K562 (cell line): ENCODE measurements around the gene ANKRD12. TPM values are rescaled to one million over a fixed set of nuclear protein-coding genes. Genes with fewer than 3 reads are reported as not detected.

Experiments
- ATAC-seq: fragments of 200-7000 bp; cut with Tn5 transposase; 3 replicates; pipeline ENCODE4 v1.9.1; 2020; ENCODE audit warnings: moderate library complexity
- BruUV-seq: library from RNA; stranded (reverse); fragments of 400-500 nt; replicated peaks from 2 replicates; lab custom pipeline; 2021; lab: Mats Ljungman, UMichigan
- CTCF ChIA-PET: fragments of 300-600 bp; formaldehyde crosslinking; extraction: SDS; loops from one replicate; lab custom pipeline; 2021; ENCODE audit warnings: low intra/inter-chr PET ratio; lab: Yijun Ruan, JAX
- POLR2A ChIA-PET: fragments of 300-600, 350-650 bp; sonication (Branson Sonifier 250); formaldehyde crosslinking; extraction: SDS; loops from one replicate; lab custom pipeline; 2021; ENCODE audit warnings: antibody characterized with exemption, inconsistent platforms; lab: Yijun Ruan, JAX
- DNase-seq, 4 experiments: peaks; one replicate each; pipeline versions ENCODE4 v3.0.0 to v3.0.0-alpha.2; 2011 to 2018; ENCODE audit warnings: low spot score in 3 of 4, mixed read lengths in 3 of 4; ENCODE audit errors: extremely low read depth in 1 of 4
- FAIRE-seq: peaks from 2 replicates; lab custom pipeline; 2011; peaks lifted over from hg19 to GRCh38; lab: Jason Lieb, UNC
- H2AFZ ChIP-seq: 2 replicates; pipeline ENCODE4 v1.6.0; 2011; ENCODE audit warnings: low read depth, low read length, control low read depth, inconsistent platforms
- H3K27ac ChIP-seq: fragments of 200-600 bp; 3 replicates; pipeline ENCODE4 v1.8.0; 2011; ENCODE audit warnings: low read depth, mild to moderate bottlenecking, control low read depth, inconsistent platforms, low read length, moderate library complexity, mixed read lengths; ENCODE audit errors: extremely low read depth
- H3K27me3 ChIP-seq, 2 experiments: fragments of 300-600 bp in 1 of 2; 2 replicates in 1 of 2; 3 replicates in 1 of 2; pipeline versions ENCODE4 v1.6.0 to v1.8.0; 2011; ENCODE audit warnings: inconsistent platforms in 2 of 2, low read length in 2 of 2, mild to moderate bottlenecking in 1 of 2, mixed read lengths in 1 of 2, moderate library complexity in 1 of 2; ENCODE audit not compliant: control insufficient read depth in 2 of 2, insufficient read depth in 2 of 2
- H3K36me3 ChIP-seq: fragments of 300-600 bp; 3 replicates; pipeline ENCODE4 v1.8.0; 2011; ENCODE audit warnings: mild to moderate bottlenecking, low read length, inconsistent platforms; ENCODE audit not compliant: control insufficient read depth, insufficient read depth
- H3K4me1 ChIP-seq, 2 experiments: fragments of 200-600 bp in 1 of 2; replicated peaks in 1 of 2; 2 replicates in 1 of 2; 3 replicates in 1 of 2; pipeline versions ENCODE4 v1.5.1 to v1.8.0; 2011; ENCODE audit warnings: inconsistent platforms in 2 of 2, low read length in 2 of 2, mild to moderate bottlenecking in 1 of 2, mixed read lengths in 1 of 2, moderate library complexity in 1 of 2; ENCODE audit not compliant: control insufficient read depth in 2 of 2, insufficient read depth in 2 of 2
- H3K4me2 ChIP-seq: 2 replicates; pipeline ENCODE4 v1.6.1; 2011; ENCODE audit warnings: low read length, control low read depth, inconsistent platforms, mixed read lengths; ENCODE audit not compliant: insufficient read depth
- H3K4me3 ChIP-seq: fragments of 200-600 bp; sonication (generic), shearing (Covaris generic); 2 replicates; pipeline ENCODE4 v1.5.1; 2016; ENCODE audit warnings: control low read depth, inconsistent platforms
- H3K79me2 ChIP-seq: fragments of 200-600 bp; 3 replicates; pipeline ENCODE4 v1.8.0; 2011; ENCODE audit warnings: low read length, inconsistent platforms; ENCODE audit not compliant: control insufficient read depth, insufficient read depth
- H3K9ac ChIP-seq, 2 experiments: 2 replicates each; pipeline versions ENCODE4 v1.6.0 to v1.6.1; 2011; ENCODE audit warnings: low read depth in 2 of 2, low read length in 2 of 2, control low read depth in 1 of 2, inconsistent platforms in 1 of 2, mild to moderate bottlenecking in 1 of 2, mixed read lengths in 1 of 2; ENCODE audit not compliant: insufficient read depth in 1 of 2
- H3K9me1 ChIP-seq: one replicate; pipeline ENCODE4 v1.6.0; 2011; ENCODE audit warnings: inconsistent platforms, mild to moderate bottlenecking, low read length, moderate library complexity; ENCODE audit not compliant: control insufficient read depth, insufficient read depth
- H3K9me3 ChIP-seq: replicated peaks from 2 replicates; pipeline ENCODE4 v1.5.1; 2011; ENCODE audit warnings: low read depth, low read length, inconsistent platforms; ENCODE audit not compliant: control insufficient read depth, insufficient read depth
- H4K20me1 ChIP-seq: replicated peaks from 2 replicates; pipeline ENCODE4 v1.6.1; 2011; ENCODE audit warnings: low read length, inconsistent platforms, mixed read lengths; ENCODE audit not compliant: control insufficient read depth, insufficient read depth
- DACH1 ChIP-seq: fragments of 450-650 bp; IDR thresholded peaks from 2 replicates; pipeline ENCODE4 v1.6.1; 2018; ENCODE audit not compliant: partially characterized antibody
- DEAF1 ChIP-seq: fragments of 450-650 bp; formaldehyde crosslinking; IDR thresholded peaks from 2 replicates; pipeline ENCODE4 v1.4.0; 2020; ENCODE audit warnings: mild to moderate bottlenecking, moderate library complexity
- JUND ChIP-seq, 2 experiments: IDR thresholded peaks; 2 replicates in 1 of 2; 3 replicates in 1 of 2; pipeline ENCODE4 v1.6.1; 2011; ENCODE audit warnings: borderline replicate concordance in 2 of 2, low read depth in 2 of 2, low read length in 2 of 2, improper control_type of control experiment in 1 of 2, missing biosample characterization in 1 of 2, missing genetic modification characterization in 1 of 2, missing genetic modification reagents in 1 of 2
- KDM1A ChIP-seq, 2 experiments: fragments of 450-650 bp; IDR thresholded peaks; 2 replicates each; pipeline ENCODE4 v1.6.1; 2016; ENCODE audit warnings: mild to moderate bottlenecking in 2 of 2
- MEIS2 ChIP-seq: fragments of 450-650 bp; IDR thresholded peaks from 2 replicates; pipeline ENCODE4 v1.6.1; 2014; ENCODE audit warnings: mild to moderate bottlenecking; ENCODE audit not compliant: partially characterized antibody
- NFXL1 ChIP-seq: fragments of 450-650 bp; formaldehyde crosslinking; IDR thresholded peaks from 2 replicates; pipeline ENCODE4 v1.4.0; 2021; ENCODE audit warnings: mild to moderate bottlenecking
- PBX2 ChIP-seq, 2 experiments: IDR thresholded peaks in 1 of 2; conservative IDR thresholded peaks in 1 of 2; 2 replicates each; pipeline ENCODE4 v1.6.1; 2016; ENCODE audit warnings: low read depth in 2 of 2, mild to moderate bottlenecking in 1 of 2, missing compliant biosample characterization in 1 of 2, missing genetic modification characterization in 1 of 2, moderate library complexity in 1 of 2
- PKNOX1 ChIP-seq: fragments of 450-650 bp; IDR thresholded peaks from 2 replicates; pipeline ENCODE4 v1.6.1; 2016
- RBFOX2 ChIP-seq: fragments of 200-400 bp; formaldehyde crosslinking; IDR thresholded peaks from 2 replicates; pipeline ENCODE4 v1.6.1; 2017; ENCODE audit warnings: low read depth, mild to moderate bottlenecking, low read length, moderate library complexity
- SOX6 ChIP-seq: fragments of 450-650 bp; IDR thresholded peaks from 2 replicates; pipeline ENCODE4 v1.6.1; 2014; ENCODE audit warnings: mild to moderate bottlenecking
- TBL1XR1 ChIP-seq, 2 experiments: IDR thresholded peaks; 2 replicates each; pipeline ENCODE4 v1.6.1; 2012; ENCODE audit warnings: improper control_type of control experiment in 2 of 2, low read length in 2 of 2, mild to moderate bottlenecking in 1 of 2
- TCF3 ChIP-seq: sonication (generic); formaldehyde crosslinking; IDR thresholded peaks from 2 replicates; pipeline ENCODE4 v1.4.0; 2020; ENCODE audit warnings: mild to moderate bottlenecking, missing genetic modification reagents
- ZBED1 ChIP-seq: IDR thresholded peaks from 2 replicates; pipeline ENCODE4 v1.6.1; 2014
- ZBTB7A ChIP-seq: IDR thresholded peaks from 2 replicates; pipeline ENCODE4 v1.6.1; 2011; ENCODE audit warnings: low read depth, mild to moderate bottlenecking, low read length, moderate library complexity, borderline replicate concordance; ENCODE audit not compliant: control insufficient read depth
- ZNF165 ChIP-seq: fragments of 250-450 bp; sonication (Bioruptor Pico); IDR thresholded peaks from 2 replicates; pipeline ENCODE4 v1.4.0; 2020; ENCODE audit warnings: borderline replicate concordance
- ZNF316 ChIP-seq: fragments of 450-650 bp; IDR thresholded peaks from 2 replicates; pipeline ENCODE4 v1.6.1; 2016
- WGBS: fragments of 100-300 bp; shearing (Covaris generic); methylation state at CpG from one replicate; pipeline ENCODE4 v1.1.6; 2016; ENCODE audit warnings: low coverage, mixed read lengths; ENCODE audit not compliant: insufficient coverage; ENCODE audit errors: missing lambda C conversion rate; 5-methylcytosine and 5-hydroxymethylcytosine counted together
- in situ Hi-C: fragments of 300-500 bp; cut with MboI; formaldehyde crosslinking; loops from 4 replicates; pipeline ENCODE4 v1.15.0; 2018; ENCODE audit warnings: inconsistent platforms, mixed read lengths
- intact Hi-C: fragments of 100-400 bp; cut with micrococcal nuclease; formaldehyde crosslinking; loops from 2 replicates; pipeline ENCODE4 v1.14.2; 2022
- polyA plus RNA-seq, 8 experiments: library from polyadenylated mRNA; depleted of rRNA in 4 of 8; stranded (reverse) in 5 of 8; unstranded in 3 of 8; fragments of >200 nt; fragmentation: Nextera tagmentation in 2 of 8; fragmentation: Illumina TruSeq in 1 of 8; extraction: Ambion mirVana in 2 of 8; extraction: Trizol in 1 of 8; gene quantifications; 2 replicates each; pipeline versions ENCODE4 v1.2.1 to v1.2.3, GENCODE V29; 2011 to 2014; ENCODE audit warnings: inconsistent platforms in 1 of 8, missing spikeins in 1 of 8
- total RNA-seq, 7 experiments: library from RNA; depleted of rRNA in 6 of 7; stranded (reverse); fragments of >200 nt in 6 of 7; fragmentation: Illumina TruSeq in 2 of 7; extraction: Trizol in 2 of 7; gene quantifications; 2 replicates each; pipeline versions ENCODE4 v1.2.1 to v1.2.3, GENCODE V29; 2011 to 2021; ENCODE audit warnings: low replicate concordance in 1 of 7

Gene ANKRD12
- total and polyA plus RNA-seq, 9 of the 15 experiments (the other 6 are each of a cell fraction or from before 2014, with no cell fraction given) = 6.6 to 28.2 (median 16.0) TPM

- Histone ChIP-seq H3K79me2 (peaks cover 100% of the 10 kb centered on the region), H2AFZ (no peak overlapping the region), H3K4me1 (peaks cover 3 to 29% of the 10 kb centered on the region in 2 experiments; a peak in 4 of 5 replicates), H3K9me1 (no peaks in the 10 kb centered on the region), H3K9ac (peak overlapping the region in 1 of 2 experiments; percentile 82; a peak in 2 of 4 replicates), H3K36me3 (peaks cover 79% of the 10 kb centered on the region), H3K4me3 (peak overlapping the region; percentile 4; the same call in 1 of the 2 replicates), H3K9me3 (no peaks in the 10 kb centered on the region), H3K27ac (peak overlapping the region; percentile 18; the same call in 2 of the 3 replicates), H4K20me1 (peaks cover 34% of the 10 kb centered on the region), H3K4me2 (peak overlapping the region; percentile 84), H3K27me3 (no peaks in the 10 kb centered on the region)
- FAIRE-seq = no peak
- DNase-seq = no peak
- in situ Hi-C loops (no loop called here), intact Hi-C loops (no loop called here)
- BruUV-seq = no TSS peak
- ATAC-seq = no peak
- POLR2A ChIA-PET = interaction anchor here (0.6 to 4.6 kb wide), 3 partner anchors 7 to 67 kb away, joined by 3 to 53 read pairs (median 10); no protein-coding TSS in a partner anchor
- WGBS = 21% methylated on average over 4 of the region's 4 CpGs
- CTCF ChIA-PET = no interaction called here
- TF ChIP-seq NFXL1 (CRISPR knock-in tag) = no peak
- peak; percentile 42 for TF ChIP-seq SOX6
- TF ChIP-seq KDM1A (IDR thresholded peaks at IDR 0.05) = peak in 1 of 2 experiments; percentile 28; a peak in 1 of 4 replicates
- TF ChIP-seq MEIS2 = peak; percentile 51
- TF ChIP-seq ZNF316 = 0 out of 2 replicates have a peak, but pooled peaks have one; percentile 20
- TF ChIP-seq JUND (IDR thresholded peaks at IDR 0.05; ENCODE audit: borderline replicate concordance, low read depth, low read length) = no peak
- no peak for TF ChIP-seq JUND (tag; IDR thresholded peaks at IDR 0.05; ENCODE audit: borderline replicate concordance, low read depth, low read length)
- peak; percentile 46 for TF ChIP-seq TCF3 (CRISPR knock-in tag)
- no peak for TF ChIP-seq ZBTB7A
- no peak for TF ChIP-seq ZBED1
- no peak for TF ChIP-seq ZNF165
- no peak for TF ChIP-seq PBX2 (CRISPR knock-in tag; IDR thresholded peaks at IDR 0.05; ENCODE audit: low read depth)
- TF ChIP-seq PBX2 (tag; conservative IDR thresholded peaks at IDR 0.05; ENCODE audit: low read depth) = peak; percentile 53
- TF ChIP-seq PKNOX1 = peak; percentile 82
- TF ChIP-seq TBL1XR1 (IDR thresholded peaks at IDR 0.05; ENCODE audit: low read length in 2 of 2) = 0 out of 4 replicates have a peak, but pooled peaks of 1 of the 2 experiments have one; percentile 18
- peak; percentile 49 for TF ChIP-seq DACH1
- no peak for TF ChIP-seq DEAF1 (CRISPR knock-in tag)
- TF ChIP-seq RBFOX2 = no peak
Observed at GRCh38 chr18:9106800-9107584, 29.6 kb upstream of the ANKRD12 start.
